ENCODE data around the gene AHDC1. TPM values are rescaled to one million over a fixed set of nuclear protein-coding genes. Genes with fewer than 3 reads are reported as not detected.

Gene AHDC1
- total and polyA plus RNA-seq, 9 of the 15 experiments (the other 6 are each of a cell fraction or from before 2014, with no cell fraction given): 0.21 to 36.4 (median 4.7) TPM

DNA sequence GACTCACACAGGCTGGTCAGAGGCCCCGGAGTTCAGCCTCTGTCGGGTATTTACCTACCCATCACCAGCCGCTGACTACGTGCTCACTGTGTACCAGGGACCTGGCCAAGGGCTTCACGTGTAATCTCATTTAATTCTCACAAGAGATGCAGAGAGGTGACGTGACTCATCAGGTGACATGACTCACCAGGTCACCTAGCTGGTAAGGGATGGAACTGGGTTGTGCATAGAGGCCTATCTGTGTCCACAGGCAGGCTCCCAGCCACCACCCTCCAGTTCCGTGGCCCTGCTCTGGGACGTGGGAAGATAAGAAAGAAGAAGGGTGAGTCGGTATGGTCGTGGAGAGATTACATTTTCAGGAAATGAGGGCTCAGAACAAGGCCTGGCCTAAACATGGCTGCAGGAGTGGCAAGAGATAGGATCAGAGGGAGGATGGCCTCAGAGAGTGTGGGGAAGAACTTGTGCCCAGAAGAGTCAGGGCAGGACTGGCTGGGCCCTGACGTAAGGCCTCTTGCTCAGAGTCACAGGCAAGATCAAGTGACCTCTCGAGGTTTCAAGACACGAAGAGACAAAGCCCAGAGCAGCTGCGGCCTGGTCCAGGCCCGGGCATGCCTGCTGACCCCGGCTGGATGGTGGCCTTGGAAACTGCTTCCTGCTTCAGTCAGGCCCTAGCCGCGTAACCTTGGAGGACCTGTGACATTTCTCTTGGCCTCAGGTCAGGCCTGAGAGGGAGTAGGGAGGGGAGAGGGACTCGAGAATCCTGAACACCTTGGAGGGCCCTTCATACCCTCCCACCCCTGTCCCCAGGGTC, 61.3 kb downstream of the AHDC1 start (continued):
- TF ChIP-seq FOXA3 (CRISPR knock-in tag; conservative IDR thresholded peaks at IDR 0.05 in 1 of 2, IDR thresholded peaks at IDR 0.05 in 1 of 2) (peak; percentile 24 to 96), HDAC2 (IDR thresholded peaks at IDR 0.05) (peak; percentile 99), HSF4 (CRISPR knock-in tag; IDR thresholded peaks at IDR 0.05; ENCODE audit: borderline replicate concordance) (peak; percentile 97), POLR2B (IDR thresholded peaks at IDR 0.05; ENCODE audit: low read depth, partially characterized antibody) (no peak), GATAD2A (IDR thresholded peaks at IDR 0.05) (peak; percentile 100), ZNF232 (CRISPR knock-in tag; IDR thresholded peaks at IDR 0.05) (no peak), NCOR1 (IDR thresholded peaks at IDR 0.05) (peak; percentile 99), ZNF639 (CRISPR knock-in tag; conservative IDR thresholded peaks at IDR 0.05 in 1 of 2, IDR thresholded peaks at IDR 0.05 in 1 of 2) (peak in 1 of 2 experiments; percentile 97; a peak in 2 of 4 replicates), MAZ (CRISPR knock-in tag; conservative IDR thresholded peaks at IDR 0.05 in 1 of 2, IDR thresholded peaks at IDR 0.05 in 1 of 2) (peak; percentile 63 to 97), NFIC (IDR thresholded peaks at IDR 0.05) (peak; percentile 97), GTF3C2 (IDR thresholded peaks at IDR 0.05; ENCODE audit: borderline replicate concordance, extremely low read depth, insufficient read length) (no peak), ZNF24 (IDR thresholded peaks at IDR 0.05) (peak; percentile 79; the same call in 1 of the 2 replicates), ZNF766 (CRISPR knock-in tag; conservative IDR thresholded peaks at IDR 0.05) (peak; percentile 99), HEY1 (CRISPR knock-in tag; IDR thresholded peaks at IDR 0.05; ENCODE audit: borderline replicate concordance) (no peak; the same call in 1 of the 2 replicates), TSC22D4 (tag; IDR thresholded peaks at IDR 0.05) (no peak), ZNF12 (CRISPR knock-in tag; IDR thresholded peaks at IDR 0.05) (peak; percentile 80; the same call in 1 of the 2 replicates), PHF8 (IDR thresholded peaks at IDR 0.05; ENCODE audit: borderline replicate concordance, low read length) (peak; percentile 46; the same call in 1 of the 2 replicates), KDM1A (IDR thresholded peaks at IDR 0.05) (peak; percentile 97 to 98), HIVEP1 (CRISPR knock-in tag; IDR thresholded peaks at IDR 0.05) (peak; percentile 95), L3MBTL2 (IDR thresholded peaks at IDR 0.05) (peak; percentile 89), POLR2H (tag; IDR thresholded peaks at IDR 0.05; ENCODE audit: low read depth) (no peak), HMG20B (CRISPR knock-in tag; IDR thresholded peaks at IDR 0.05) (no peak)
- TF ChIP-seq, protein P1, sequence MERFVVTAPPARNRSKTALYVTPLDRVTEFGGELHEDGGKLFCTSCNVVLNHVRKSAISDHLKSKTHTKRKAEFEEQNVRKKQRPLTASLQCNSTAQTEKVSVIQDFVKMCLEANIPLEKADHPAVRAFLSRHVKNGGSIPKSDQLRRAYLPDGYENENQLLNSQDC (CRISPR knock-in tag; IDR thresholded peaks at IDR 0.05): peak; percentile 82
- TF ChIP-seq, protein P2, sequence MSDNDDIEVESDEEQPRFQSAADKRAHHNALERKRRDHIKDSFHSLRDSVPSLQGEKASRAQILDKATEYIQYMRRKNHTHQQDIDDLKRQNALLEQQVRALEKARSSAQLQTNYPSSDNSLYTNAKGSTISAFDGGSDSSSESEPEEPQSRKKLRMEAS (CRISPR knock-in tag; IDR thresholded peaks at IDR 0.05): peak; percentile 98

Data from K562 (cell line).